Endothelial cell of umbilical vein (primary cell): ENCODE data around the gene CSMD2. TPM values are rescaled to one million over a fixed set of nuclear protein-coding genes. Genes with fewer than 3 reads are reported as not detected.

ENCODE experiments used
- BruUV-seq: library from RNA; stranded (reverse); fragments of 400-500 nt; replicated peaks from 2 replicates; lab custom pipeline; 2021; lab: Mats Ljungman, UMichigan
- CTCF ChIA-PET: fragments of 300-600, 350-600 bp; sonication (Branson Sonifier 250); formaldehyde crosslinking; loops from one replicate; lab custom pipeline; 2021; ENCODE audit warnings: antibody characterized with exemption, inconsistent platforms; lab: Charles Lee
- POLR2A ChIA-PET: fragments of 300-600, 350-600 bp; sonication (Branson Sonifier 250); formaldehyde crosslinking; loops from one replicate; lab custom pipeline; 2021; ENCODE audit warnings: antibody characterized with exemption, inconsistent platforms; lab: Charles Lee
- DNase-seq: peaks from one replicate; pipeline ENCODE4 v3.0.0-alpha.2; 2011; ENCODE audit warnings: low read depth, low spot score
- FAIRE-seq: peaks from 2 replicates; lab custom pipeline; 2011; peaks lifted over from hg19 to GRCh38; lab: Jason Lieb, UNC
- H2AFZ ChIP-seq: 2 replicates; pipeline ENCODE4 v1.6.0; 2012; ENCODE audit warnings: low read depth, low read length, control low read depth, inconsistent platforms
- H3K27ac ChIP-seq: 2 replicates; pipeline ENCODE4 v1.5.1; 2011; ENCODE audit warnings: low read depth, mild to moderate bottlenecking, control low read depth, low read length, moderate library complexity; ENCODE audit not compliant: insufficient read depth
- H3K27me3 ChIP-seq, 2 experiments: 2 replicates each; pipeline versions ENCODE4 v1.6.0 to v1.6.1; 2011; ENCODE audit warnings: low read length in 2 of 2, mixed read lengths in 1 of 2; ENCODE audit not compliant: control insufficient read depth in 2 of 2, insufficient read depth in 2 of 2
- H3K36me3 ChIP-seq, 2 experiments: 2 replicates in 1 of 2; 3 replicates in 1 of 2; pipeline ENCODE4 v1.5.1; 2011; ENCODE audit warnings: low read length in 2 of 2, mild to moderate bottlenecking in 1 of 2, moderate library complexity in 1 of 2; ENCODE audit not compliant: control insufficient read depth in 2 of 2, insufficient read depth in 2 of 2; ENCODE audit errors: extremely low read depth in 1 of 2
- H3K4me1 ChIP-seq: 3 replicates; pipeline ENCODE4 v1.5.1; 2011; ENCODE audit warnings: mild to moderate bottlenecking, low read length; ENCODE audit not compliant: control insufficient read depth, insufficient read depth; ENCODE audit errors: extremely low read depth
- H3K4me2 ChIP-seq: 2 replicates; pipeline ENCODE4 v1.6.1; 2011; ENCODE audit warnings: low read length, control low read depth, mixed read lengths; ENCODE audit not compliant: insufficient read depth
- H3K4me3 ChIP-seq, 3 experiments: fragments of 200-600 bp in 1 of 3; sonication (generic), shearing (Covaris generic) in 1 of 3; replicated peaks in 1 of 3; 2 replicates each; pipeline ENCODE4 v1.5.1; 2011 to 2016; ENCODE audit warnings: control low read depth in 3 of 3, low read length in 3 of 3, mild to moderate bottlenecking in 2 of 3, inconsistent platforms in 1 of 3, low read depth in 1 of 3, moderate library complexity in 1 of 3; ENCODE audit not compliant: insufficient read depth in 1 of 3
- H3K79me2 ChIP-seq: 2 replicates; pipeline ENCODE4 v1.6.0; 2012; ENCODE audit warnings: low read length, inconsistent platforms; ENCODE audit not compliant: control insufficient read depth, insufficient read depth
- H3K9ac ChIP-seq: replicated peaks from 2 replicates; pipeline ENCODE3; 2011; ENCODE audit warnings: low read length, control low read depth; ENCODE audit not compliant: insufficient read depth; ENCODE audit errors: extremely low read depth
- H3K9me1 ChIP-seq: replicated peaks from 3 replicates; pipeline ENCODE4 v1.6.0; 2011; ENCODE audit warnings: mild to moderate bottlenecking, low read length; ENCODE audit not compliant: control insufficient read depth, insufficient read depth; ENCODE audit errors: extremely low read depth
- H3K9me3 ChIP-seq: replicated peaks from 2 replicates; pipeline ENCODE4 v1.5.1; 2012; ENCODE audit warnings: low read length, inconsistent platforms; ENCODE audit not compliant: control insufficient read depth, insufficient read depth
- H4K20me1 ChIP-seq: replicated peaks from 2 replicates; pipeline ENCODE3; 2011; ENCODE audit warnings: mild to moderate bottlenecking, low read length; ENCODE audit not compliant: control insufficient read depth, insufficient read depth; ENCODE audit errors: extremely low read depth
- EZH2 ChIP-seq: IDR thresholded peaks from 2 replicates; pipeline ENCODE4 v1.6.1; 2012; ENCODE audit warnings: borderline replicate concordance, low read depth, mild to moderate bottlenecking, moderate library complexity, low read length, inconsistent platforms; ENCODE audit not compliant: severe bottlenecking
- FOS ChIP-seq: IDR thresholded peaks from 2 replicates; pipeline ENCODE4 v1.6.1; 2011; ENCODE audit warnings: mild to moderate bottlenecking, low read length, moderate library complexity, borderline replicate concordance; ENCODE audit not compliant: insufficient read depth
- GATA2 ChIP-seq: IDR thresholded peaks from 2 replicates; pipeline ENCODE4 v1.7.0; 2011; ENCODE audit warnings: low read depth, mild to moderate bottlenecking, moderate library complexity, mixed read lengths, low read length; ENCODE audit not compliant: insufficient read length, insufficient read depth
- JUN ChIP-seq: IDR thresholded peaks from 2 replicates; pipeline ENCODE4 v1.6.1; 2011; ENCODE audit warnings: borderline replicate concordance, low read depth; ENCODE audit not compliant: insufficient read length, insufficient read depth
- MYC ChIP-seq: IDR thresholded peaks from one replicate; pipeline ENCODE4 v1.6.1; 2011; ENCODE audit warnings: mild to moderate bottlenecking, low read depth, low read length
- POLR2A ChIP-seq: IDR thresholded peaks from 2 replicates; pipeline ENCODE4 v1.6.1; 2012; ENCODE audit warnings: low read depth, mild to moderate bottlenecking, control low read depth, low read length
- POLR2AphosphoS5 ChIP-seq: IDR thresholded peaks from 2 replicates; pipeline ENCODE4 v1.6.1; 2012; ENCODE audit warnings: low read depth, mild to moderate bottlenecking, control low read depth, low read length, moderate library complexity; ENCODE audit not compliant: insufficient read depth
- dilution Hi-C: fragments of 300-500 bp; cut with MboI; formaldehyde crosslinking; loops from one replicate; pipeline ENCODE4 v1.15.0; 2019; ENCODE audit warnings: low sequenced_read_pairs; ENCODE audit not compliant: extremely low pct_ligation_motif_present
- intact Hi-C: fragments of 100-400 bp; cut with micrococcal nuclease; formaldehyde crosslinking; loops from one replicate; pipeline ENCODE4 v1.10.0; 2022
- polyA plus RNA-seq, 4 experiments: library from polyadenylated mRNA; depleted of rRNA in 3 of 4; stranded (reverse) in 3 of 4; unstranded in 1 of 4; fragments of >200 nt; gene quantifications; 2 replicates each; pipeline versions ENCODE4 v1.2.1 to v1.2.3, GENCODE V29; 2011 to 2012; ENCODE audit warnings: missing spikeins in 1 of 4
- total RNA-seq: library from RNA; stranded (reverse); gene quantifications from 2 replicates; pipeline ENCODE4 v1.2.3, GENCODE V29; 2021
- TF ChIP-seq, protein P1 (sequence below): IDR thresholded peaks from 2 replicates; pipeline ENCODE4 v1.6.1; 2011; ENCODE audit not compliant: insufficient read depth, insufficient read length
- TF ChIP-seq, protein P2 (sequence below), 2 donors: IDR thresholded peaks; 1 replicate in 1 of 2; 2 replicates in 1 of 2; pipeline ENCODE4 v1.5.1; 2011; ENCODE audit warnings: low read length in 2 of 2, mild to moderate bottlenecking in 2 of 2, moderate library complexity in 2 of 2, control low read depth in 1 of 2, inconsistent platforms in 1 of 2, low read depth in 1 of 2; ENCODE audit not compliant: insufficient read depth in 1 of 2; ENCODE audit errors: extremely low read depth in 1 of 2

CSMD2 gene
- total and polyA plus RNA-seq, 2 donors (not counting 3 experiments of a cell fraction or from before 2014, with no cell fraction given) = under 0.01 TPM; not detected in 1

DNA sequence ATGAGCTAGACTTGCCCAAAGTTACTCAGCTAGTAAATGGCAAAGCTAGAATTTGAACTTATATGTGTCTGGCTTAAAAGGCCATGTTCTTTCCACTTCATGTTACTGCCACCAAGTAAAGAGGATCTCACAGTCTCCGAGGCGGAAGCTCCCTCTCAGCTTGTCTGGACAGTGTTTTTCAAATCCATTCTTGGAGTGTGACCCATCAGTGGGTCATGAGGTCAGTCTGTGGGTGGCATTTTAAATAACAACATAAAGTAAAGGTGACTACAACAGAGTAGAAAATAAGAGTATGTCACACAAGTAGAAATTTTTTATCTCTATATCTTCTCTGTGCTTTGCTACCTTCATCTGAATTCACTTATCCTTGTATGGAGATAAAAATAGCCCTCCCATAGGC is 304.4 kb downstream of the CSMD2 start:
- no peak overlapping the region for H2AFZ ChIP-seq
- no peak overlapping the region for H3K4me3 ChIP-seq
- no peaks in the 10 kb centered on the region for H3K9me1 ChIP-seq
- H3K36me3 ChIP-seq = no peaks in the 10 kb centered on the region
- no peaks in the 10 kb centered on the region for H3K79me2 ChIP-seq
- peaks cover 6% of the 10 kb centered on the region for H3K9me3 ChIP-seq
- H3K9ac ChIP-seq = no peak overlapping the region
- no TSS peak for BruUV-seq
- dilution Hi-C loops (no loop called here), intact Hi-C loops (no loop called here)
- H3K27me3 ChIP-seq = no peaks in the 10 kb centered on the region
- H4K20me1 ChIP-seq = no peaks in the 10 kb centered on the region
- no peak overlapping the region for H3K4me2 ChIP-seq
- H3K27ac ChIP-seq = no peak overlapping the region
- FAIRE-seq (no peak), DNase-seq (no peak)
- ChIA-PET CTCF (no interaction called here), POLR2A (no interaction called here)
- TF ChIP-seq EZH2 (no peak), MYC (no peak), POLR2AphosphoS5 (no peak), JUN (no peak), GATA2 (no peak), FOS (no peak), POLR2A (no peak)
- TF ChIP-seq, protein P1, sequence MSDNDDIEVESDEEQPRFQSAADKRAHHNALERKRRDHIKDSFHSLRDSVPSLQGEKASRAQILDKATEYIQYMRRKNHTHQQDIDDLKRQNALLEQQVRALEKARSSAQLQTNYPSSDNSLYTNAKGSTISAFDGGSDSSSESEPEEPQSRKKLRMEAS = no peak
- TF ChIP-seq, protein P2, sequence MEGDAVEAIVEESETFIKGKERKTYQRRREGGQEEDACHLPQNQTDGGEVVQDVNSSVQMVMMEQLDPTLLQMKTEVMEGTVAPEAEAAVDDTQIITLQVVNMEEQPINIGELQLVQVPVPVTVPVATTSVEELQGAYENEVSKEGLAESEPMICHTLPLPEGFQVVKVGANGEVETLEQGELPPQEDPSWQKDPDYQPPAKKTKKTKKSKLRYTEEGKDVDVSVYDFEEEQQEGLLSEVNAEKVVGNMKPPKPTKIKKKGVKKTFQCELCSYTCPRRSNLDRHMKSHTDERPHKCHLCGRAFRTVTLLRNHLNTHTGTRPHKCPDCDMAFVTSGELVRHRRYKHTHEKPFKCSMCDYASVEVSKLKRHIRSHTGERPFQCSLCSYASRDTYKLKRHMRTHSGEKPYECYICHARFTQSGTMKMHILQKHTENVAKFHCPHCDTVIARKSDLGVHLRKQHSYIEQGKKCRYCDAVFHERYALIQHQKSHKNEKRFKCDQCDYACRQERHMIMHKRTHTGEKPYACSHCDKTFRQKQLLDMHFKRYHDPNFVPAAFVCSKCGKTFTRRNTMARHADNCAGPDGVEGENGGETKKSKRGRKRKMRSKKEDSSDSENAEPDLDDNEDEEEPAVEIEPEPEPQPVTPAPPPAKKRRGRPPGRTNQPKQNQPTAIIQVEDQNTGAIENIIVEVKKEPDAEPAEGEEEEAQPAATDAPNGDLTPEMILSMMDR (IDR thresholded peaks at IDR 0.05; ENCODE audit: extremely low read depth in 1 of 2, insufficient read depth in 1 of 2, low read depth in 1 of 2, low read length in 2 of 2) = no peak
- no peaks in the 10 kb centered on the region for H3K4me1 ChIP-seq
